GM13976 (cell line): ENCODE data around the gene GTPBP3.

Experiments used
- DNase-seq: peaks from one replicate; pipeline ENCODE4 v3.0.0; 2012; ENCODE audit warnings: low spot score
- in situ Hi-C: fragments of 300-500 bp; cut with MboI; formaldehyde crosslinking; loops from one replicate; pipeline ENCODE4 v1.12.0; 2022; ENCODE audit warnings: low sequenced_read_pairs, mixed read lengths, inconsistent platforms; ENCODE audit not compliant: unreplicated experiment
- TF ChIP-seq, protein P1 (sequence below): IDR thresholded peaks from 2 replicates; pipeline ENCODE4 v1.5.1; 2012; ENCODE audit warnings: borderline replicate concordance, mild to moderate bottlenecking; ENCODE audit not compliant: insufficient read depth; ENCODE audit errors: extremely low read depth, missing control alignments, control extremely low read depth

GTPBP3 gene

DNA sequence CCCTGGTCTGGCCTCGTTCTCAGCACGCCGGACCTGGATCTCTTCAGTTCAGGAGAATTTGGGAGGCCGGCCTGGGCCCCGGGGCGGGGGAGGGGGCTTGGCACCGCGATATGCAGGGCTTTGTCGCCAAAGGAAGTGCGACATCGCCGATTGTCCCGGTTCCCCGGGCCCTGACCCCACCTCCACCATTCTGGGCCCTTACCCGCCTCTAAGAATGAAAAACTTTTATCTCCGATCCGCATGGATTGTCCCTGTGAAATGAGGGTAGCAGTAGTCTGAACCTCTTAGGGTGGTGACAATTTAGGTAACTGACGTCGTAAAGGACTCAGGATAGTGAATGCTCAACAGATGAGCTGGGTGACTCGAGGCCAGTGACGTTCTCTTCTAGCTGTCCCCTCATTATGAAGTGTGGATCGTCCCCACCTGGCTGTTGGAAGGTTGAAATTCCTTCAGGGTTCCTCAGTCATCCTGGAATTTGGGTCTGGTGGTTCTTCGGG is 27.3 kb upstream of the GTPBP3 start:
- in situ Hi-C loops, result no loop called here
- no peak for DNase-seq
- TF ChIP-seq, protein P1, sequence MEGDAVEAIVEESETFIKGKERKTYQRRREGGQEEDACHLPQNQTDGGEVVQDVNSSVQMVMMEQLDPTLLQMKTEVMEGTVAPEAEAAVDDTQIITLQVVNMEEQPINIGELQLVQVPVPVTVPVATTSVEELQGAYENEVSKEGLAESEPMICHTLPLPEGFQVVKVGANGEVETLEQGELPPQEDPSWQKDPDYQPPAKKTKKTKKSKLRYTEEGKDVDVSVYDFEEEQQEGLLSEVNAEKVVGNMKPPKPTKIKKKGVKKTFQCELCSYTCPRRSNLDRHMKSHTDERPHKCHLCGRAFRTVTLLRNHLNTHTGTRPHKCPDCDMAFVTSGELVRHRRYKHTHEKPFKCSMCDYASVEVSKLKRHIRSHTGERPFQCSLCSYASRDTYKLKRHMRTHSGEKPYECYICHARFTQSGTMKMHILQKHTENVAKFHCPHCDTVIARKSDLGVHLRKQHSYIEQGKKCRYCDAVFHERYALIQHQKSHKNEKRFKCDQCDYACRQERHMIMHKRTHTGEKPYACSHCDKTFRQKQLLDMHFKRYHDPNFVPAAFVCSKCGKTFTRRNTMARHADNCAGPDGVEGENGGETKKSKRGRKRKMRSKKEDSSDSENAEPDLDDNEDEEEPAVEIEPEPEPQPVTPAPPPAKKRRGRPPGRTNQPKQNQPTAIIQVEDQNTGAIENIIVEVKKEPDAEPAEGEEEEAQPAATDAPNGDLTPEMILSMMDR, result no peak

DNA sequence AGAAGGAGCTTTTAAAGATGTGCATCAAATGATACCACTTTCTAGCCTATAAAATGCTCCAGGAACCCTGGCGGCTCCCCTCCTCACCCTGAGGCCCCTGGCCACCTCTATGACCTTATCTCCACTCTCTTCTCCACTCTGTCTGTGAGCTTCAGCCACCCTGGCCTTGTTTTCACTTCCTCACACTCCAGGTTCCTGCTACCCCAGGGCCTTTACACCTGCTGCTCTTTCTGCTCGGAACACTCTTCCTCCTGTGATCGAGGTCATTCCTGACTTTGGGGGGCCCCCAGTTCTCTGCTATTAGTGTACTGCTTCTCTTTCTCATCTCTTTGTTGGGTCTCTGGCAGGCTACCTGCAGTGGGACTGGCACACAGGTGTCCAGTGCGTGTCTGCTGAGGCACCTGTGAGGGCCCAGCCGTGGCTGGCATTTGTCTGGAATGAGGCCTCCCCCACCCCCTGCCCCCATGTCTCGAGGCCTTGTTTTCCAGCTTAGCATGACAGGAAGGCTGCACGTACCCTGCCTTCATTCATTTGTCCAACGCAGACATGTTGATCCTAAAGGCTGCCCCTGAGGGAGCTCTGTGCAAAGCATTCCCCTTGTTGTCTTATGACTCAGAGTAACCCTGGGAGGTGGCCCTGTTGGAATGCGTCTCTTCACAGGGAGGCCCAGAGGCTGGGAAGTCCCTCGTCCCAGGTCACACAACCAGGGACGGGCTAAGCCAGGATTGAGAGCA is 25.7 kb upstream of the GTPBP3 start:
- TF ChIP-seq, protein P1, result no peak
- in situ Hi-C loops, result no loop called here
- no peak for DNase-seq

DNA sequence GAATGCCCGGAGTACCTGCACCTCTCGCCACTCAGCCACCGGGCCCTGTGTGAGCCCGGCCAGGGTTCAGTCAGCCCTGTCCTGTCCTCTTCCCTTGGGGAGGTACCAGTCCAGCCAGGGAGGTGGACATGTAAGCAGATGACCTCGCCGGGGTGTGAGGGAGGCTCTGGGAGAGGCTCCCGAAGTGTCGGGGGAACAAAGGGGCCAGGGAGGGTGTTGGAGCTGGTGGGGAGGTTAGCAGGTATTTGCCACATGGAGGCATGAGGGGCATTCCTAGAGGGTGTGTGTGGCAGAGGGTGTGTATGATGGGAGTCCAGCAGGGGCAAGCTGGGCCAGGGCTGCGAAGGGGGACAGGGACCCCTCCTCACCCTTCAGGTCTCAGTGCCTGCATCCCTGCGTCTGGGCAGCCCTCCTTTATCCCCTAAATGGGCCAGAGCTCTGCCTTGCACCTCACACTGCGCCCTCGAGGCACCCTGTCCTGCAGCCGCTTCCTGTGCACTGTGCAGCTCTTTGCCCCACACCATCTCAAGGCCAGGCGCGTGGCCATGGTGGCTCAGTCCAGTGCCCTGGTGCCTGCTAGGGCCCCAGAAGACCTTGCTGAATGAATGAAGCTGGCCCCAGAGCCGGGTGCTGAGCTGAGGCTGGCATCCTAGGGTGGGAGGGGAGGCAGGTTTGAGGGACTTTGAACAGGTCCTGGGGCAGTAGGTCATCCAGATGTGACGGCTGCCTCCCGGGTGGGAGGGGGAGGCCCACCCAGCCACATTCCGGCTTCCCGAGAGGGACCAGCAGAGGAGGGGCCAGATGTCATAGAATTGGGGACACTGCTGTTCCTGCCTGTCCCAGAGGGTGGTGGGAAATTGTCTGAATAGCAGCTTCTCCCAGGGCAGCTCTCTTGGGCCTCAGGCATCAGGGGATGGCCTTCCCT is 24.9 kb upstream of the GTPBP3 start:
- in situ Hi-C loops, result no loop called here
- TF ChIP-seq, protein P1, result no peak
- DNase-seq, result no peak

- in situ Hi-C loops, result no loop called here
- DNase-seq, result no peak
- TF ChIP-seq, protein P1, result no peak
These were observed 23.3 kb upstream of the GTPBP3 start for GRCh38 chr19:17314007-17314593.

GRCh38 chr19:17318966-17319365 is 18.4 kb upstream of the GTPBP3 start:
- TF ChIP-seq, protein P1, result no peak
- DNase-seq, result no peak
- in situ Hi-C loops, result no loop called here
